Keratinocyte (primary cell): ENCODE data around the gene SAMD4A. TPM values are rescaled to one million over a fixed set of nuclear protein-coding genes. Genes with fewer than 3 reads are reported as not detected.

Experiments used
- DNase-seq: peaks from one replicate; pipeline ENCODE4 v3.0.0-alpha.2; 2011; ENCODE audit warnings: low read depth, missing footprints, low spot score
- FAIRE-seq: peaks from 2 replicates; lab custom pipeline; 2011; peaks lifted over from hg19 to GRCh38; lab: Jason Lieb, UNC
- H2AFZ ChIP-seq: 2 replicates; pipeline ENCODE4 v1.6.0; 2012; ENCODE audit warnings: low read length, control low read depth, inconsistent platforms; ENCODE audit not compliant: control insufficient read depth
- H3K27ac ChIP-seq: 2 replicates; pipeline ENCODE4 v1.5.1; 2011; ENCODE audit warnings: low read length; ENCODE audit not compliant: control insufficient read depth, insufficient read depth
- H3K27me3 ChIP-seq: 3 replicates; pipeline ENCODE4 v1.6.0; 2011; ENCODE audit warnings: low read length; ENCODE audit not compliant: control insufficient read depth, insufficient read depth; ENCODE audit errors: extremely low read depth
- H3K36me3 ChIP-seq, 2 experiments: 2 replicates in 1 of 2; 3 replicates in 1 of 2; pipeline ENCODE4 v1.5.1; 2011; ENCODE audit warnings: low read length in 2 of 2, mild to moderate bottlenecking in 1 of 2; ENCODE audit not compliant: control insufficient read depth in 2 of 2, insufficient read depth in 2 of 2; ENCODE audit errors: extremely low read depth in 1 of 2
- H3K4me1 ChIP-seq: 3 replicates; pipeline ENCODE4 v1.5.1; 2011; ENCODE audit warnings: low read length; ENCODE audit not compliant: control insufficient read depth, insufficient read depth; ENCODE audit errors: extremely low read depth
- H3K4me2 ChIP-seq: 3 replicates; pipeline ENCODE4 v1.6.0; 2011; ENCODE audit warnings: low read depth, low read length; ENCODE audit not compliant: control insufficient read depth, insufficient read depth; ENCODE audit errors: extremely low read depth
- H3K4me3 ChIP-seq, 3 experiments: fragments of 200-600 bp in 1 of 3; sonication (generic) in 1 of 3; 2 replicates in 2 of 3; 3 replicates in 1 of 3; pipeline ENCODE4 v1.5.1; 2011 to 2016; ENCODE audit warnings: low read length in 3 of 3, mild to moderate bottlenecking in 3 of 3, control low read depth in 2 of 3, inconsistent platforms in 1 of 3, low read depth in 1 of 3, mixed read lengths in 1 of 3, mixed run types in 1 of 3, moderate library complexity in 1 of 3; ENCODE audit not compliant: control insufficient read depth in 2 of 3, insufficient read depth in 2 of 3; ENCODE audit errors: extremely low read depth in 1 of 3
- H3K79me2 ChIP-seq: 2 replicates; pipeline ENCODE4 v1.6.0; 2012; ENCODE audit warnings: low read length; ENCODE audit not compliant: control insufficient read depth, insufficient read depth
- H3K9ac ChIP-seq: 3 replicates; pipeline ENCODE4 v1.6.0; 2011; ENCODE audit warnings: low read length; ENCODE audit not compliant: control insufficient read depth, insufficient read depth; ENCODE audit errors: extremely low read depth
- H3K9me1 ChIP-seq: 3 replicates; pipeline ENCODE4 v1.6.0; 2011; ENCODE audit warnings: low read length; ENCODE audit not compliant: control insufficient read depth, insufficient read depth; ENCODE audit errors: extremely low read depth
- H3K9me3 ChIP-seq: 2 replicates; pipeline ENCODE4 v1.5.1; 2012; ENCODE audit warnings: low read depth, low read length; ENCODE audit not compliant: control insufficient read depth
- H4K20me1 ChIP-seq: 3 replicates; pipeline ENCODE4 v1.6.0; 2011; ENCODE audit warnings: low read length; ENCODE audit not compliant: control insufficient read depth, insufficient read depth; ENCODE audit errors: extremely low read depth
- CTCF ChIP-seq, 3 experiments: IDR thresholded peaks in 1 of 3; conservative IDR thresholded peaks in 1 of 3; optimal IDR thresholded peaks in 1 of 3; 2 replicates in 2 of 3; 3 replicates in 1 of 3; pipeline versions ENCODE3 to v1.5.1; 2011; ENCODE audit warnings: low read length in 3 of 3, mild to moderate bottlenecking in 3 of 3, moderate library complexity in 2 of 3, control low read depth in 1 of 3, inconsistent platforms in 1 of 3; ENCODE audit not compliant: insufficient read depth in 2 of 3; ENCODE audit errors: extremely low read depth in 1 of 3
- EZH2 ChIP-seq: IDR thresholded peaks from one replicate; pipeline ENCODE4 v1.6.1; 2012; ENCODE audit warnings: inconsistent platforms, mild to moderate bottlenecking, low read length, moderate library complexity
- dilution Hi-C: fragments of 300-500 bp; cut with MboI; formaldehyde crosslinking; loops from one replicate; pipeline ENCODE4 v1.7.0; 2020; ENCODE audit warnings: low sequenced_read_pairs; ENCODE audit not compliant: extremely low pct_ligation_motif_present
- polyA plus RNA-seq, 5 experiments: library from polyadenylated mRNA; depleted of rRNA in 3 of 5; stranded (reverse) in 3 of 5; stranded (forward) in 1 of 5; unstranded in 1 of 5; fragments of >200 nt; gene quantifications; 1 replicate in 1 of 5; 2 replicates in 3 of 5; 3 replicates in 1 of 5; pipeline versions ENCODE4 v1.2.1 to v1.2.3, GENCODE V29; 2011 to 2012; ENCODE audit warnings: missing spikeins in 2 of 5, low read depth in 1 of 5, low replicate concordance in 1 of 5

Gene SAMD4A
- polyA plus RNA-seq, 1 donor (not counting 4 experiments of a cell fraction or from before 2014, with no cell fraction given): 16.2 TPM

GRCh38 chr14:54792288-54792687 is 225.4 kb downstream of the SAMD4A start:
- no peaks in the 10 kb centered on the region for H4K20me1 ChIP-seq
- H3K27ac ChIP-seq: no peak overlapping the region
- no peak overlapping the region for H3K4me2 ChIP-seq
- H3K9me3 ChIP-seq: no peaks in the 10 kb centered on the region
- dilution Hi-C loops: no loop called here
- no peak for TF ChIP-seq CTCF (optimal IDR thresholded peaks at IDR 0.05 in 1 of 3, IDR thresholded peaks at IDR 0.05 in 1 of 3, conservative IDR thresholded peaks at IDR 0.05 in 1 of 3; ENCODE audit: extremely low read depth in 1 of 3, insufficient read depth in 2 of 3, low read length in 3 of 3)
- no peak for TF ChIP-seq EZH2
- H3K9me1 ChIP-seq: no peaks in the 10 kb centered on the region
- H3K36me3 ChIP-seq: peaks cover 3 to 21% of the 10 kb centered on the region in 2 experiments
- H3K27me3 ChIP-seq: no peaks in the 10 kb centered on the region
- H3K9ac ChIP-seq: no peak overlapping the region
- peaks cover 10% of the 10 kb centered on the region for H3K4me1 ChIP-seq
- no peaks in the 10 kb centered on the region for H3K79me2 ChIP-seq
- no peak overlapping the region for H3K4me3 ChIP-seq
- DNase-seq (no peak), FAIRE-seq (no peak)
- H2AFZ ChIP-seq: no peak overlapping the region

GRCh38 chr14:54794159-54794558 is 227.2 kb downstream of the SAMD4A start:
- Histone ChIP-seq H3K36me3 (peaks cover 0 to 8% of the 10 kb centered on the region in 2 experiments), H2AFZ (no peak overlapping the region), H4K20me1 (no peaks in the 10 kb centered on the region), H3K4me3 (no peak overlapping the region), H3K9me3 (no peaks in the 10 kb centered on the region), H3K4me1 (peaks cover 14% of the 10 kb centered on the region), H3K9me1 (no peaks in the 10 kb centered on the region), H3K4me2 (no peak overlapping the region), H3K79me2 (no peaks in the 10 kb centered on the region), H3K9ac (no peak overlapping the region), H3K27ac (no peak overlapping the region), H3K27me3 (no peaks in the 10 kb centered on the region)
- DNase-seq (no peak), FAIRE-seq (no peak)
- no peak for TF ChIP-seq EZH2
- no peak for TF ChIP-seq CTCF (optimal IDR thresholded peaks at IDR 0.05 in 1 of 3, IDR thresholded peaks at IDR 0.05 in 1 of 3, conservative IDR thresholded peaks at IDR 0.05 in 1 of 3; ENCODE audit: extremely low read depth in 1 of 3, insufficient read depth in 2 of 3, low read length in 3 of 3)
- dilution Hi-C loops: no loop called here
